GM12878 (cell line): ENCODE results near the gene ZNF317. TPM values are rescaled to one million over a fixed set of nuclear protein-coding genes. Genes with fewer than 3 reads are reported as not detected.

ENCODE experiments used
- ATAC-seq: fragments of 200-7000 bp; cut with Tn5 transposase; 3 replicates; pipeline ENCODE4 v1.9.1; 2020; ENCODE audit warnings: mild to moderate bottlenecking, moderate library complexity
- BruUV-seq: library from RNA; stranded (reverse); fragments of 400-500 nt; replicated peaks from 2 replicates; lab custom pipeline; 2021; lab: Mats Ljungman, UMichigan
- CTCF ChIA-PET: fragments of 300-600 bp; sonication (Branson Sonifier 250); formaldehyde crosslinking; extraction: SDS; loops from one replicate; lab custom pipeline; 2021; ENCODE audit warnings: inconsistent platforms; lab: Yijun Ruan, JAX
- POLR2A ChIA-PET: fragments of 350-600 bp; formaldehyde crosslinking; extraction: SDS; loops from one replicate; lab custom pipeline; 2021; ENCODE audit warnings: inconsistent platforms; lab: Charles Lee
- RAD21 ChIA-PET: fragments of 300-600 bp; sonication (Branson Sonifier 250); formaldehyde crosslinking; loops from one replicate; lab custom pipeline; 2023; ENCODE audit warnings: antibody characterized with exemption; ENCODE audit not compliant: unreplicated experiment; lab: Charles Lee
- SMC1A ChIA-PET: fragments of 300-600 bp; sonication (Branson Sonifier 250); formaldehyde crosslinking; loops from one replicate; lab custom pipeline; 2023; ENCODE audit not compliant: unreplicated experiment, uncharacterized antibody; lab: Charles Lee
- DNase-seq: peaks from one replicate; pipeline ENCODE4 v3.0.0-alpha.2; 2011; ENCODE audit warnings: low read depth, low spot score
- FAIRE-seq: peaks from 3 replicates; lab custom pipeline; 2011; peaks lifted over from hg19 to GRCh38; lab: Jason Lieb, UNC
- H2AFZ ChIP-seq: 2 replicates; pipeline ENCODE4 v1.6.0; 2011; ENCODE audit warnings: low read depth, low read length, control low read depth; ENCODE audit not compliant: control insufficient read depth
- H3K27ac ChIP-seq: 2 replicates; pipeline ENCODE4 v1.5.1; 2011; ENCODE audit warnings: control low read depth; ENCODE audit not compliant: control insufficient read depth, insufficient read depth
- H3K27me3 ChIP-seq, 2 experiments: replicated peaks in 1 of 2; 2 replicates each; pipeline versions ENCODE4 v1.6.0 to v1.6.1; 2011; ENCODE audit warnings: low read length in 1 of 2; ENCODE audit not compliant: control insufficient read depth in 2 of 2, insufficient read depth in 2 of 2
- H3K36me3 ChIP-seq, 2 experiments: 2 replicates each; pipeline ENCODE4 v1.5.1; 2011; ENCODE audit warnings: low read length in 1 of 2; ENCODE audit not compliant: control insufficient read depth in 2 of 2, insufficient read depth in 2 of 2
- H3K4me1 ChIP-seq: 2 replicates; pipeline ENCODE4 v1.6.1; 2011; ENCODE audit warnings: mild to moderate bottlenecking, low read length, moderate library complexity, mixed read lengths; ENCODE audit not compliant: control insufficient read depth, insufficient read depth
- H3K4me2 ChIP-seq: 2 replicates; pipeline ENCODE4 v1.6.0; 2011; ENCODE audit warnings: control low read depth; ENCODE audit not compliant: control insufficient read depth, insufficient read depth
- H3K4me3 ChIP-seq: fragments of 200-600 bp; sonication (generic); 2 replicates; pipeline ENCODE4 v1.5.1; 2016
- H3K79me2 ChIP-seq: 2 replicates; pipeline ENCODE4 v1.6.0; 2011; ENCODE audit warnings: low read length; ENCODE audit not compliant: control insufficient read depth, insufficient read depth
- H3K9ac ChIP-seq: 2 replicates; pipeline ENCODE4 v1.8.0; 2011; ENCODE audit warnings: low read length, control low read depth, mixed read lengths; ENCODE audit not compliant: control insufficient read depth, insufficient read depth
- H3K9me3 ChIP-seq: replicated peaks from 3 replicates; pipeline ENCODE4 v1.5.1; 2011; ENCODE audit warnings: mild to moderate bottlenecking, low read length; ENCODE audit not compliant: control insufficient read depth, insufficient read depth
- H4K20me1 ChIP-seq: 2 replicates; pipeline ENCODE4 v1.6.0; 2011; ENCODE audit not compliant: control insufficient read depth, insufficient read depth
- E4F1 ChIP-seq: fragments of 450-650 bp; IDR thresholded peaks from 2 replicates; pipeline ENCODE4 v1.6.1; 2018; ENCODE audit warnings: borderline replicate concordance, mild to moderate bottlenecking; ENCODE audit not compliant: partially characterized antibody
- EGR1 ChIP-seq, 2 experiments: IDR thresholded peaks; 1 replicate in 1 of 2; 2 replicates in 1 of 2; pipeline ENCODE4 v1.6.1; 2011 to 2012; ENCODE audit warnings: low read depth in 2 of 2, low read length in 2 of 2, borderline replicate concordance in 1 of 2, mild to moderate bottlenecking in 1 of 2, moderate library complexity in 1 of 2
- EZH2 ChIP-seq: IDR thresholded peaks from 2 replicates; pipeline ENCODE4 v1.6.1; 2012; ENCODE audit warnings: low read depth, mild to moderate bottlenecking, control low read depth, inconsistent platforms, low read length, borderline replicate concordance; ENCODE audit not compliant: control insufficient read depth
- HCFC1 ChIP-seq: fragments of 150-350 bp; IDR thresholded peaks from 2 replicates; pipeline ENCODE4 v1.6.1; 2014; ENCODE audit warnings: low read length
- KAT2A ChIP-seq: conservative IDR thresholded peaks from 2 replicates; pipeline ENCODE4 v1.6.1; 2011; ENCODE audit warnings: low read depth, low read length; ENCODE audit not compliant: control insufficient read depth
- MEF2A ChIP-seq: IDR thresholded peaks from 2 replicates; pipeline ENCODE4 v1.6.1; 2011; ENCODE audit warnings: low read depth, mild to moderate bottlenecking, low read length, moderate library complexity; ENCODE audit not compliant: insufficient read depth
- MTA3 ChIP-seq: IDR thresholded peaks from 2 replicates; pipeline ENCODE4 v1.6.1; 2012; ENCODE audit warnings: low read length, inconsistent platforms, borderline replicate concordance
- RAD21 ChIP-seq: IDR thresholded peaks from 2 replicates; pipeline ENCODE4 v1.6.1; 2011; ENCODE audit warnings: mild to moderate bottlenecking, low read depth, low read length, moderate library complexity; ENCODE audit not compliant: insufficient read depth
- RBBP5 ChIP-seq: fragments of 200-600 bp; sonication (generic); conservative IDR thresholded peaks from 2 replicates; pipeline ENCODE4 v1.6.1; 2016
- SIX5 ChIP-seq: IDR thresholded peaks from 2 replicates; pipeline ENCODE4 v1.6.1; 2011; ENCODE audit warnings: mild to moderate bottlenecking, low read depth, low read length, moderate library complexity; ENCODE audit not compliant: severe bottlenecking
- SMAD5 ChIP-seq: IDR thresholded peaks from 2 replicates; pipeline ENCODE4 v1.6.1; 2016; ENCODE audit warnings: antibody characterized with exemption, low read depth
- TARDBP ChIP-seq: IDR thresholded peaks from 2 replicates; pipeline ENCODE4 v1.6.1; 2016; ENCODE audit warnings: borderline replicate concordance
- WRNIP1 ChIP-seq: IDR thresholded peaks from 2 replicates; pipeline ENCODE4 v1.6.1; 2011; ENCODE audit warnings: low read depth, low read length, improper control_type of control experiment, borderline replicate concordance
- ZBED1 ChIP-seq: IDR thresholded peaks from 2 replicates; pipeline ENCODE4 v1.6.1; 2016; ENCODE audit warnings: borderline replicate concordance
- ZNF207 ChIP-seq: fragments of 450-650 bp; IDR thresholded peaks from 2 replicates; pipeline ENCODE4 v1.6.1; 2014; ENCODE audit warnings: antibody characterized with exemption, mild to moderate bottlenecking, borderline replicate concordance
- ZNF384 ChIP-seq: IDR thresholded peaks from 2 replicates; pipeline ENCODE4 v1.6.1; 2012; ENCODE audit warnings: low read depth, mild to moderate bottlenecking, low read length, improper control_type of control experiment, borderline replicate concordance
- WGBS: methylation state at CpG from one replicate; pipeline ENCODE4 v1.1.6; 2016; ENCODE audit warnings: low lambda C conversion rate; ENCODE audit not compliant: insufficient replicate concordance, insufficient coverage; ENCODE audit errors: missing lambda C conversion rate; 5-methylcytosine and 5-hydroxymethylcytosine counted together
- in situ Hi-C: fragments of 300-500 bp; cut with MboI; formaldehyde crosslinking; loops from 9 replicates; pipeline ENCODE4 v1.14.3; 2018; ENCODE audit warnings: mixed read lengths
- intact Hi-C: fragments of 100-400 bp; cut with micrococcal nuclease; formaldehyde crosslinking; loops from one replicate; pipeline ENCODE4 v1.14.2; 2022; ENCODE audit not compliant: unreplicated experiment
- polyA plus RNA-seq, 11 experiments: library from polyadenylated mRNA; depleted of rRNA in 4 of 11; unstranded in 6 of 11; stranded (reverse) in 5 of 11; fragments of >200 nt; fragmentation: Nextera tagmentation in 4 of 11; fragmentation: Illumina TruSeq in 1 of 11; extraction: Ambion mirVana in 4 of 11; extraction: Trizol in 1 of 11; gene quantifications; 1 replicate in 1 of 11; 2 replicates in 10 of 11; pipeline versions ENCODE4 v1.2.1 to v1.2.3, GENCODE V29; 2011 to 2016; ENCODE audit warnings: inconsistent platforms in 2 of 11, missing spikeins in 2 of 11, low read depth in 1 of 11
- total RNA-seq, 4 experiments: library from RNA; depleted of rRNA in 3 of 4; stranded (reverse); fragments of >200 nt in 3 of 4; fragmentation: Illumina TruSeq in 1 of 4; extraction: Trizol in 1 of 4; gene quantifications; 2 replicates each; pipeline versions ENCODE4 v1.2.1 to v1.2.3, GENCODE V29; 2013 to 2021
- TF ChIP-seq, protein P1 (sequence below): fragments of 450-650 bp; conservative IDR thresholded peaks from 2 replicates; pipeline ENCODE4 v1.6.1; 2017; ENCODE audit warnings: mild to moderate bottlenecking, moderate library complexity
- TF ChIP-seq, protein P2 (sequence below): fragments of 450-650 bp; IDR thresholded peaks from 2 replicates; pipeline ENCODE4 v1.6.1; 2017; ENCODE audit warnings: mild to moderate bottlenecking

Gene ZNF317
- total and polyA plus RNA-seq, 10 of the 15 experiments (the other 5 are each of a cell fraction or from before 2014, with no cell fraction given): 22.7 to 39.4 (median 32.6) TPM

- intact Hi-C loops (no loop called here), in situ Hi-C loops (no loop called here)
- no peaks in the 10 kb centered on the region for H4K20me1 ChIP-seq
- POLR2A ChIA-PET: no interaction called here
- no TSS peak for BruUV-seq
- SMC1A ChIA-PET: no interaction called here
- H3K4me3 ChIP-seq: no peak overlapping the region
- H3K4me1 ChIP-seq: no peaks in the 10 kb centered on the region
- RAD21 ChIA-PET: no interaction called here
- H3K4me2 ChIP-seq: no peak overlapping the region
- peak overlapping the region; percentile 4; the same call in 1 of the 2 replicates for H3K27ac ChIP-seq
- WGBS: 64% methylated on average over 1 of the region's 1 CpG
- H3K36me3 ChIP-seq: peaks cover 47 to 63% of the 10 kb centered on the region in 2 experiments
- H3K79me2 ChIP-seq: peaks cover 11% of the 10 kb centered on the region
- H3K9me3 ChIP-seq: peaks cover 52% of the 10 kb centered on the region
- no peak overlapping the region for H3K9ac ChIP-seq
- ATAC-seq (no peak), DNase-seq (no peak), FAIRE-seq (no peak)
- CTCF ChIA-PET: no interaction called here
- H3K27me3 ChIP-seq: no peaks in the 10 kb centered on the region
- H2AFZ ChIP-seq: no peak overlapping the region
- TF ChIP-seq SIX5 (no peak), EZH2 (no peak), TARDBP (no peak), SMAD5 (no peak), EGR1 (IDR thresholded peaks at IDR 0.05; ENCODE audit: borderline replicate concordance in 1 of 2, low read depth in 2 of 2, low read length in 2 of 2) (no peak), ZBED1 (no peak), RAD21 (no peak), ZNF384 (no peak), HCFC1 (no peak), MTA3 (no peak), E4F1 (no peak), MEF2A (no peak), ZNF207 (no peak), KAT2A (no peak), WRNIP1 (no peak), RBBP5 (no peak)
- TF ChIP-seq, protein P1, sequence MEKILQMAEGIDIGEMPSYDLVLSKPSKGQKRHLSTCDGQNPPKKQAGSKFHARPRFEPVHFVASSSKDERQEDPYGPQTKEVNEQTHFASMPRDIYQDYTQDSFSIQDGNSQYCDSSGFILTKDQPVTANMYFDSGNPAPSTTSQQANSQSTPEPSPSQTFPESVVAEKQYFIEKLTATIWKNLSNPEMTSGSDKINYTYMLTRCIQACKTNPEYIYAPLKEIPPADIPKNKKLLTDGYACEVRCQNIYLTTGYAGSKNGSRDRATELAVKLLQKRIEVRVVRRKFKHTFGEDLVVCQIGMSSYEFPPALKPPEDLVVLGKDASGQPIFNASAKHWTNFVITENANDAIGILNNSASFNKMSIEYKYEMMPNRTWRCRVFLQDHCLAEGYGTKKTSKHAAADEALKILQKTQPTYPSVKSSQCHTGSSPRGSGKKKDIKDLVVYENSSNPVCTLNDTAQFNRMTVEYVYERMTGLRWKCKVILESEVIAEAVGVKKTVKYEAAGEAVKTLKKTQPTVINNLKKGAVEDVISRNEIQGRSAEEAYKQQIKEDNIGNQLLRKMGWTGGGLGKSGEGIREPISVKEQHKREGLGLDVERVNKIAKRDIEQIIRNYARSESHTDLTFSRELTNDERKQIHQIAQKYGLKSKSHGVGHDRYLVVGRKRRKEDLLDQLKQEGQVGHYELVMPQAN: no peak
- TF ChIP-seq, protein P2, sequence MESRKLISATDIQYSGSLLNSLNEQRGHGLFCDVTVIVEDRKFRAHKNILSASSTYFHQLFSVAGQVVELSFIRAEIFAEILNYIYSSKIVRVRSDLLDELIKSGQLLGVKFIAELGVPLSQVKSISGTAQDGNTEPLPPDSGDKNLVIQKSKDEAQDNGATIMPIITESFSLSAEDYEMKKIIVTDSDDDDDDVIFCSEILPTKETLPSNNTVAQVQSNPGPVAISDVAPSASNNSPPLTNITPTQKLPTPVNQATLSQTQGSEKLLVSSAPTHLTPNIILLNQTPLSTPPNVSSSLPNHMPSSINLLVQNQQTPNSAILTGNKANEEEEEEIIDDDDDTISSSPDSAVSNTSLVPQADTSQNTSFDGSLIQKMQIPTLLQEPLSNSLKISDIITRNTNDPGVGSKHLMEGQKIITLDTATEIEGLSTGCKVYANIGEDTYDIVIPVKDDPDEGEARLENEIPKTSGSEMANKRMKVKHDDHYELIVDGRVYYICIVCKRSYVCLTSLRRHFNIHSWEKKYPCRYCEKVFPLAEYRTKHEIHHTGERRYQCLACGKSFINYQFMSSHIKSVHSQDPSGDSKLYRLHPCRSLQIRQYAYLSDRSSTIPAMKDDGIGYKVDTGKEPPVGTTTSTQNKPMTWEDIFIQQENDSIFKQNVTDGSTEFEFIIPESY: no peak
Observed at GRCh38 chr19:9156304-9156703, 16.1 kb downstream of the ZNF317 start.
